ENCODE results near the gene AFF3. TPM values are rescaled to one million over a fixed set of nuclear protein-coding genes. Genes with fewer than 3 reads are reported as not detected.

AFF3 gene
- total and polyA plus RNA-seq, 2 of the 13 experiments (the other 11 are each of a cell fraction or from before 2014, with no cell fraction given), result not detected

DNA sequence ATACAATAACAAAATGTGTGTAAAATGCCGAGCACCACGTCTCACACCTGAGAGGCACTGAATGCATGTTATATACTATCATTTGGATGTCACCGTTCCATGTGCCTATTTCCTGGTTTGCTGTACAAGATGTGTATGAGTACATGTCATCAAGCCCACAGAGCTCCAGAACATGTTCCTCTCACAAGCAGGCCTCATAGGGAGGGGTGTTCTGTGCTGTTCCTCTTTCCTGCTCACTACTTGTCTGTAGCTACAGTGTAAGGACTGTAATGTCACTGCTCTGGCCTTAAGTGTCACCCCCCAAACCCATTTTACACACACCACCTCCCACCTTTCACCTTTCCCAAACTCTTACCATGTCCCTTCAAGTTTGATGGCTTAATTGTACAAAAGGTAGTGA lies 1.8 kb downstream of the AFF3 start:
- Histone ChIP-seq H4K20me1 (ENCODE audit: insufficient read depth, low read length) (no peaks in the 10 kb centered on the region), H2AFZ (ENCODE audit: low read length) (no peak overlapping the region), H3K4me1 (ENCODE audit: insufficient read depth, low read length) (no peaks in the 10 kb centered on the region), H3K4me2 (ENCODE audit: low read depth, low read length) (no peak overlapping the region), H3K79me2 (ENCODE audit: insufficient read depth, low read length) (no peaks in the 10 kb centered on the region), H3K9me3 (ENCODE audit: low read length) (no peaks in the 10 kb centered on the region), H3K4me3 (replicated peaks in 1 of 3; ENCODE audit: insufficient read depth in 1 of 3, low read depth in 2 of 3, low read length in 3 of 3) (no peak overlapping the region), H3K9ac (ENCODE audit: insufficient read depth, low read depth, low read length) (no peak overlapping the region), H3K27ac (ENCODE audit: extremely low read length, insufficient read depth, low read length) (no peak overlapping the region), H3K36me3 (replicated peaks in 1 of 2; ENCODE audit: control insufficient read depth in 1 of 2, insufficient read depth in 2 of 2, low read length in 2 of 2) (no peaks in the 10 kb centered on the region), H3K27me3 (ENCODE audit: control insufficient read depth in 1 of 2, insufficient read depth in 2 of 2, low read length in 2 of 2) (no peaks in the 10 kb centered on the region; a peak in 1 of 5 replicates)
- CTCF ChIA-PET (ENCODE audit: low intra/inter-chr PET ratio, low total read pairs), result no interaction called here
- TF ChIP-seq, protein P1, sequence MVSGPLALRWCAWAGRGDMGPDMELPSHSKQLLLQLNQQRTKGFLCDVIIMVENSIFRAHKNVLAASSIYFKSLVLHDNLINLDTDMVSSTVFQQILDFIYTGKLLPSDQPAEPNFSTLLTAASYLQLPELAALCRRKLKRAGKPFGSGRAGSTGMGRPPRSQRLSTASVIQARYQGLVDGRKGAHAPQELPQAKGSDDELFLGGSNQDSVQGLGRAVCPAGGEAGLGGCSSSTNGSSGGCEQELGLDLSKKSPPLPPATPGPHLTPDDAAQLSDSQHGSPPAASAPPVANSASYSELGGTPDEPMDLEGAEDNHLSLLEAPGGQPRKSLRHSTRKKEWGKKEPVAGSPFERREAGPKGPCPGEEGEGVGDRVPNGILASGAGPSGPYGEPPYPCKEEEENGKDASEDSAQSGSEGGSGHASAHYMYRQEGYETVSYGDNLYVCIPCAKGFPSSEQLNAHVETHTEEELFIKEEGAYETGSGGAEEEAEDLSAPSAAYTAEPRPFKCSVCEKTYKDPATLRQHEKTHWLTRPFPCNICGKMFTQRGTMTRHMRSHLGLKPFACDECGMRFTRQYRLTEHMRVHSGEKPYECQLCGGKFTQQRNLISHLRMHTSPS (CRISPR knock-in tag; IDR thresholded peaks at IDR 0.05; ENCODE audit: low read depth), result no peak
- TF ChIP-seq CREB1 (IDR thresholded peaks at IDR 0.05) (peak; percentile 62; the same call in 1 of the 2 replicates), CREB1 (CRISPR knock-in tag; IDR thresholded peaks at IDR 0.05) (no peak)
- ATAC-seq (no peak), FAIRE-seq (no peak), DNase-seq (ENCODE audit: low spot score) (no peak)
- 72% methylated on average over 3 of the region's 3 CpGs for WGBS (ENCODE audit: low lambda C conversion rate)
- in situ Hi-C loops (cut with HindIII; ENCODE audit: extremely low pct_ligation_motif_present, low pct_unique_long_range_greater_than_20kb) (no loop called here), intact Hi-C loops (cut with micrococcal nuclease; ENCODE audit: unreplicated experiment) (no loop called here)
- no TSS peak for BruUV-seq (replicated peaks)
- POLR2A ChIA-PET, result no interaction called here

DNA sequence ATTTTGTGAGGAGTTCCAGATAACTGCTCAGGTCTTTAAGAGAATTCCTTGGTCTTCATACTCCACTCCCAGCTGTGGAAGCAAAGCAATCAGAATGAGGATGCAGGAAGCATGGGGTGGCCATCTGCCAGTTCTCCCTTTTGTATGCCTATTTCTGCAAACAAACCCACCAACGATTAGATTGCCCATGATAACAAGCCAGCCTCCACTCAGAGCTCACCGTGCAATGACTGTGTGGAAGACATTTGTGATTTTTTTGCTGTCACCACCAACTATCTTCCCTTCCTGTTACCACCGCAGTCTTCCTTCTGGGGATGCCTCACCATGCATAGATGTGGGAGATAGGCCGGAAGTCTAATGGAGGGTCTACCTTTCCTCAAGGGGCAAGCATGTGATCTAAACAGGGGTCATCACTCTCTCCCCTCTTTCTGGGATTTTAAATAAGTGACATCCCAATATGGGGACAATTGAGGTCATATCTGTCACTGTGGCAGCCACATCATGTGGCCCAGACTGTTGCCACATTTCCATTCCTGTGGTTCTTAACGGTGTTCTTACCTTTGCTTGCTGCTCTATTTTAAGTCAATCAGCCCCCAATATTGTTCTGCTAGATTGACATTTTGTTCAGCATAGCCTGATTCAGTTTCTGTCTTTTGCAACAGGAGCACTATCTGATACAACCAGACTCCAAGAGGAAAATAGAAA lies 4.4 kb downstream of the AFF3 start:
- H3K9ac ChIP-seq (ENCODE audit: insufficient read depth, low read depth, low read length), result no peak overlapping the region
- H3K27me3 ChIP-seq (ENCODE audit: control insufficient read depth in 1 of 2, insufficient read depth in 2 of 2, low read length in 2 of 2), result no peaks in the 10 kb centered on the region; a peak in 1 of 5 replicates
- H2AFZ ChIP-seq (ENCODE audit: low read length), result no peak overlapping the region
- H3K27ac ChIP-seq (ENCODE audit: extremely low read length, insufficient read depth, low read length), result no peak overlapping the region
- H3K36me3 ChIP-seq (replicated peaks in 1 of 2; ENCODE audit: control insufficient read depth in 1 of 2, insufficient read depth in 2 of 2, low read length in 2 of 2), result no peaks in the 10 kb centered on the region
- H3K4me2 ChIP-seq (ENCODE audit: low read depth, low read length), result no peak overlapping the region
- H3K4me1 ChIP-seq (ENCODE audit: insufficient read depth, low read length), result no peaks in the 10 kb centered on the region
- H3K79me2 ChIP-seq (ENCODE audit: insufficient read depth, low read length), result no peaks in the 10 kb centered on the region
- in situ Hi-C loops (cut with HindIII; ENCODE audit: extremely low pct_ligation_motif_present, low pct_unique_long_range_greater_than_20kb) (no loop called here), intact Hi-C loops (cut with micrococcal nuclease; ENCODE audit: unreplicated experiment) (no loop called here)
- ChIA-PET POLR2A (no interaction called here), CTCF (ENCODE audit: low intra/inter-chr PET ratio, low total read pairs) (no interaction called here)
- DNase-seq (ENCODE audit: low spot score) (no peak), FAIRE-seq (no peak), ATAC-seq (no peak)
- H3K4me3 ChIP-seq (replicated peaks in 1 of 3; ENCODE audit: insufficient read depth in 1 of 3, low read depth in 2 of 3, low read length in 3 of 3), result no peak overlapping the region
- TF ChIP-seq, protein P2, sequence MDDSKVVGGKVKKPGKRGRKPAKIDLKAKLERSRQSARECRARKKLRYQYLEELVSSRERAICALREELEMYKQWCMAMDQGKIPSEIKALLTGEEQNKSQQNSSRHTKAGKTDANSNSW (CRISPR knock-in tag; IDR thresholded peaks at IDR 0.05; ENCODE audit: borderline replicate concordance), result no peak
- no peak for TF ChIP-seq DPF2 (CRISPR knock-in tag; IDR thresholded peaks at IDR 0.05; ENCODE audit: borderline replicate concordance, low read depth)
- no peaks in the 10 kb centered on the region for H4K20me1 ChIP-seq (ENCODE audit: insufficient read depth, low read length)
- no peaks in the 10 kb centered on the region for H3K9me3 ChIP-seq (ENCODE audit: low read length)
- BruUV-seq (replicated peaks), result no TSS peak
- WGBS (ENCODE audit: low lambda C conversion rate), result 38% methylated on average over 5 of the region's 5 CpGs

Data from HepG2 (cell line).